A673 (cell line): Measurements from ENCODE around the gene CTAGE6.

Source experiments
- EZH2 ChIP-seq: fragments of 200-600 bp; sonication (generic); IDR thresholded peaks from 2 replicates; pipeline ENCODE4 v1.6.1; 2017; ENCODE audit warnings: borderline replicate concordance, low read depth, mild to moderate bottlenecking, mixed read lengths, antibody characterized with exemption, low read length; ENCODE audit not compliant: poor library complexity, severe bottlenecking
- TF ChIP-seq, protein P1 (sequence below): fragments of 300-800, 200-600 bp; sonication (generic); conservative IDR thresholded peaks from 2 replicates; pipeline ENCODE4 v1.5.1; 2017; ENCODE audit warnings: low read depth, mild to moderate bottlenecking, antibody characterized with exemption, low read length, moderate library complexity, mixed read lengths

DNA sequence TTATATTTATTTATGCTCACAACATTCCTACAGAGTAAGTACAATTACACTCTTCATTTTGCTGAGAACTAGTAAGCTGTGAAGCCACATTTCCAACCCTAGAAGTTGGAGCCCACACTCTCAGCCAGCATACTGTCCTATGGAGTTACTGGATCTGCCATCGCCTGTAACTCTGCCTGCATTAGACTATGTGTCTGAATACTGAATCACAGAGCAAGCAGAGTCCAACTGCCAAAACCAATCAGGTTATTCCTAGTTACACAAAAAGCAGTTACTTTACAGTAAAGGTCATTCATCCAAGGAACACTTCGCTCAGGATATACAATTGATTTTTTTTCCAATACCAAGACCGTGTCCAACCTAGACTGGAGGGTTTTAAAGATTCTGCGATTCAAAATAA lies 21.5 kb downstream of the CTAGE6 start:
- TF ChIP-seq, protein P1, sequence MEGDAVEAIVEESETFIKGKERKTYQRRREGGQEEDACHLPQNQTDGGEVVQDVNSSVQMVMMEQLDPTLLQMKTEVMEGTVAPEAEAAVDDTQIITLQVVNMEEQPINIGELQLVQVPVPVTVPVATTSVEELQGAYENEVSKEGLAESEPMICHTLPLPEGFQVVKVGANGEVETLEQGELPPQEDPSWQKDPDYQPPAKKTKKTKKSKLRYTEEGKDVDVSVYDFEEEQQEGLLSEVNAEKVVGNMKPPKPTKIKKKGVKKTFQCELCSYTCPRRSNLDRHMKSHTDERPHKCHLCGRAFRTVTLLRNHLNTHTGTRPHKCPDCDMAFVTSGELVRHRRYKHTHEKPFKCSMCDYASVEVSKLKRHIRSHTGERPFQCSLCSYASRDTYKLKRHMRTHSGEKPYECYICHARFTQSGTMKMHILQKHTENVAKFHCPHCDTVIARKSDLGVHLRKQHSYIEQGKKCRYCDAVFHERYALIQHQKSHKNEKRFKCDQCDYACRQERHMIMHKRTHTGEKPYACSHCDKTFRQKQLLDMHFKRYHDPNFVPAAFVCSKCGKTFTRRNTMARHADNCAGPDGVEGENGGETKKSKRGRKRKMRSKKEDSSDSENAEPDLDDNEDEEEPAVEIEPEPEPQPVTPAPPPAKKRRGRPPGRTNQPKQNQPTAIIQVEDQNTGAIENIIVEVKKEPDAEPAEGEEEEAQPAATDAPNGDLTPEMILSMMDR: no peak
- no peak for TF ChIP-seq EZH2
